Activated CD4-positive, alpha-beta T cell treated with anti-CD3 and anti-CD28 coated beads for 24 hours (primary cell): ENCODE data around the gene MVK.
"Not testable (repeated sequence)": the region's sequence is repeated elsewhere in the genome, so short reads cannot be mapped to it uniquely, and the experiment has no call there.

Experiments
- DNase-seq, 2 donors: peaks; one replicate each; pipeline ENCODE4 v3.0.0-alpha.2; 2020; ENCODE audit warnings: low read depth in 2 of 2

MVK gene

DNA sequence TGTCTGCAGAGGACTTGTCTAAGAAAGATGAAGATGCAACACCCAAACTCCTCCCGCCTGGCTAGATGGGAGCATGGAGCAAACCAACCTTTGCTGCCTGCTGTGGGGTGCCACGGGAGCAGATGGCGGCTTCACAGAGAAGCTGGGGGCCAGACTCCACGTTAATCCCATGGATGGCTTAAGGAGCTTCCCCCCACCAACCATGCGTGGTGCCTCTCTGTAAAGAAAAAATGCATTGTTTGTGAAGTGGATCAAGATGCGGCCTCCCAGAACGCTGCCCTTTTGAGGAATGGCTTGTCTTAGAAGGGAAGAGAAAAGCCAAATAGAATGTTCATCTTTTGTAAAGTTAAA lies 15.6 kb downstream of the MVK start:
- DNase-seq = no peak

GRCh38 chr12:109589691-109590245 lies 16.2 kb downstream of the MVK start:
- no peak for DNase-seq

DNA sequence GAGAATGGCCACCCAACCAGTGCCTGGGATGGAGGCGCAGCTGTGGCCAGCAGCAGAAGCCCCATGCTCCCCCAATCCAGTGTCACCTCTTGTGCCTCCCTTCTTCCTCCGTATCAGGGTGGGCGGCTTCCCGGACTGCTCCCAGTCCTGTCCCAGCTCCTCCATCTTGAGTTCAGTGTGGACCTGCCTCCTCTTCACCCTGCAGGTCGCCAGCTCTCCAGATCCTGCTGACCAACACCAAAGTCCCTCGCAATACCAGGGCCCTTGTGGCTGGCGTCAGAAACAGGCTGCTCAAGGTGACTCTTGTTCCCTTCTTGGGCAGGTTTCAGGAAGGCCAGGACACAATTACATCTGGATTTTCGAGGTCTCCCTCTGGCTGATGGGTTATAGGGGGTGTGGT lies 17.0 kb downstream of the MVK start:
- no peak for DNase-seq

DNA sequence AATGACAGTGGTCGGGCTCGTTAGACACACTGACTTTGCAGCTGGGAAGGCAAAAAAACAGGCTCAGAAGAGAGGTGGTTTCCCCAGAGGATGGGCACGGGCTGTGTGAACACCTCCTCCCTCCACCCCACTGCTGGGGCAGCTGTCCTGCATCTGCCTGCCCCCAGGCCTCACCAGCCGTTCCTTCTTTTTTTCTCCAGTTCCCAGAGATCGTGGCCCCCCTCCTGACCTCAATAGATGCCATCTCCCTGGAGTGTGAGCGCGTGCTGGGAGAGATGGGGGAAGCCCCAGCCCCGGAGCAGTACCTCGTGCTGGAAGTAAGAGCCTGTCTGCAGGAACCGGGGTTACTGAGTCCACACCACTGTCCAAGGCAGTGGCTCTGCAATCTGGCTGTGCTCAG lies 17.4 kb downstream of the MVK start:
- DNase-seq = no peak

DNA sequence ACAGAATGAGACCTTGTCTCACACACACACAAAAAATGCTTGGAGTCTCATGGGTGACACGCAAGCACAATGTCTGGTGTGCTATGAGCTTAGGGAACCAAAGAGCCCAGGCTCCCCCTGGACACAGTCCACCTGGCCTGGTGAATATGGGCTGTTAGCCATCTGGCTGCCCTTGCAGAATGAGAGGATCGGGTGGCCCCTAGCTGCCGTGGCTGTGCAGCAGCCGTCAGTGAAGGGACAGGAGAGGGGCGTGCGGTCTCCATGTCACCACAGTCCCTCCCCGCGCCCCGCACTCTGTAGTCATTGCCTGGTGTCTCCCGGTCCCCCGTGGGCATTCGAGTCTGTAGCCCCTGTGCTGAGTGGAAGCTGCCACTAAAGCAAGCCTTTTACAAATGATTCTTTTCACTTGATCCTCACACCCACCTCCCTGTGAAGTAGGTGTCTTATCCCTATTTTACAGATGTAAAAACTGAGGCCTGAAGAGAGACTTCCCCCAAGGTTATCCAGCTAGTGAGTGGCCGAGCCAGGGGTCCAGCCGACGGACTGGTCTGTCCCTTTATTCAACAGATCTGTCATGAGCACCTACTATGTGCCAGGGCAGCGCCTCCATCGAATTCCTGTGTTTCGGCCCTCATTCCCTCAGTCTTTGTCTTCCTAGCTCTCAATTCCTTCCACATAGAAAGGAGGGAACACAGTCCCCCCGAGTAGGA lies 18.8 kb downstream of the MVK start:
- no peak for DNase-seq

- DNase-seq = no peak
Measured at GRCh38 chr12:109592905-109593272, 19.3 kb downstream of the MVK start.

DNA sequence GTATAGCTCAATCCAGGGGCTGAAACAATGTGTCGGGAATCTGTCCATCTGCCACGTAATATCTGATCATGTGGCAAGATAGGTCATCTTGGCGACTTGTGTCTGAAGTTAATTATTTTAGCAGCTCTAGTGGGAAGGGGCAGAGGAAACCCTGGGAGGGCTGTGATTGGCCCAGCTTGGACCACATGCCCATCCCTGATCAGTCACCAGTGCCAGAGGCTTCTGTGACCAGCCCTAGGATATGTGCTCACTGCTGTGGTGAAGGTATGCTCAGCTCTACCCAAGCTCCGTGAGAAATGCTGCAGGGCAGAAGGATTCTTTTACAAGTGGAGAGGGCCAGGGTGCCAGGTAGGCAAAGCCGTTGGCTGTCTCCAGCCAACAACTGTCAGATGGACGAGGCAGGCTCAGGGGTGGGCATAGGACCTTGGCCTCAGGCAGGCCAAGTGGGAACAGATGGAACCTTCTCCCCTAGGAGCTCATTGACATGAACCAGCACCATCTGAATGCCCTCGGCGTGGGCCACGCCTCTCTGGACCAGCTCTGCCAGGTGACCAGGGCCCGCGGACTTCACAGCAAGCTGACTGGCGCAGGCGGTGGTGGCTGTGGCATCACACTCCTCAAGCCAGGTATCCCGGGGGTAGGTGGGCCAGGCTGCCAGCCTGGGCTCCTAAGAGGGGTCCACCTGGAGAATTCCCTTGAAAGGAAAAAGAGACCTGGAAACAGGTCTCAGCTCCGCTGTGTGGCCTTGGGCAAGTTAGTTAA lies 21.1 kb downstream of the MVK start:
- DNase-seq = no peak

GRCh38 chr12:109595321-109595902 lies 21.8 kb downstream of the MVK start:
- peak in 1 of 2 donors; percentile 37 for DNase-seq

DNA sequence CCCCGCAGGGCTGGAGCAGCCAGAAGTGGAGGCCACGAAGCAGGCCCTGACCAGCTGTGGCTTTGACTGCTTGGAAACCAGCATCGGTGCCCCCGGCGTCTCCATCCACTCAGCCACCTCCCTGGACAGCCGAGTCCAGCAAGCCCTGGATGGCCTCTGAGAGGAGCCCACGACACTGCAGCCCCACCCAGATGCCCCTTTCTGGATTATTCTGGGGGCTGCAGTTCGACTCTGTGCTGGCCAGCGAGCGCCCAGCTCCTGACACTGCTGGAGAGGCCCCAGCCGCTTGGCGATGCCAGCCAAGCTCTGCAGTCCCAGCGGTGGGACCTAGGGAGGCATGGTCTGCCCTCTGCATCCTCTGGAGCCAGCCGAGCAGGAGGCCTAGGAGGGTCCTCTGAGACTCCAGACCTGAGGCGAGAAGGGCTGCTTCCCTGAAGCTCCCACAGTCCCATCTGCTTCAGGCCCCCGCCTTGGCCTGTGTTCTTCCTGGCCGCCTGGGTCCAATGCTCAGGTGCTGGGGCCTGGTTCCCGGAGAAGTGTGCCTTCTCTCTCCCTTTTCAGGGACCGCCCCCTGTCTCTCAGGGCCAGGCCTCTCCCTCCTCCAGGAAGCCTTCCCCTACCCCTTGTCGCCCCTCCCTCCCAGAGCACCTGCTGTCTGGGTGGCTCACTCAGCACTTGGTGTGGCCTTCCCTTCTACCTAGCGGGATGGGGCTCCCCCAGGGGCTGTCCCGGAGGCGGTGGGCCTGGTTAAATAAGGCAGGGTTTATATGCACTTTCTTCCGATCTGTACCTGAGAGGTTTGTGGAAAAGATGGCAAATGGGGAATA lies 23.0 kb downstream of the MVK start:
- DNase-seq = no peak

DNA sequence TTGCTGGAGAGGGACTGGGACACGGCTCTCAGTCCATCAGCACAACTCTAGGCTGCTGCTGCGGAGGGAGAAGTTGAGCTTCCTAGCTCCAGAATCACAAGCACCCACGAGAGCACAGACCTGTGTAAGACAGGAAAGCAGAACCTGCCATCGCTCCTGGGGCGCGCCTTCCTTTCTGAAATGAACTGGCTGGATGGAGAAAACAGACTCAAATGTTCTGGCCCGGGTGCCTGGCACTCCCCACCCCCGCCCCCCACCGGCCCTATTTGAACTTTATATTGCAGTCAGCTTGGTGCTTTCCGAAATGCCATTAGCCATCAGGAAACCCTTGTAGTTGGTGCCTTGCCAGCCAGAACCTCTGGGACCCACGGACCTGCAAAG lies 23.8 kb downstream of the MVK start:
- no peak for DNase-seq

DNA sequence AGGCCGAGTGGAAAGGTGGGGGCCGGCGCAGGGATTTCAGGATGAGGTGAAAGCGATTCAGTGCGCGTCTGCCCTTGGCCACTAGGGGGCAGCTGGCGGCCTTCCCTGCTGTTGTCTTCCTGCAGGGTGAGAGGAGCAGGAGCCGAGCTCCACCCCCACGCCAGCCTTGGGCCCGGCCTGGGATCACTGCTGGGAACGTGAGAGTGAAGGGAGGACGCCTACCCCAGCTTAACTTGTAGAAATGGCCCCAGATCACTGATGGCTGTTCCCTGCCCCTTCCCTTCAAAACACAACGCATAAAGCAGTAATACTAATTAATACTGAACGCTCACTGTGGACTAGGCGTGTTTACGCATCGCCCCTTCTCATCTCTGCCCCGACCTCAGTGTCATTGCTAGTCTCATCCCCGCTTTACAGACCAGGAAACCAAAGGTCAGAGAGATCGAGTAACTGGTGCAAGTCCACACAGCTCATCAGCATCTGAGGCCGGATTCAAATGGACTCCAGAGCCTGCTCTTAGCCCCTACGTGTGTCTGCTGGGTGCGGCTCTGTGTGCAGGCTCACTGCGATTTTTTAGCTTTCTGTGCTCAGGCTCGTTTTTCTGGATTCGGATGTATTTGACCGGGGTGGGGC lies 24.3 kb downstream of the MVK start:
- peak; percentile 46 to 53 for DNase-seq

GRCh38 chr12:109598428-109598854 lies 24.8 kb downstream of the MVK start:
- no peak for DNase-seq

GRCh38 chr12:109599087-109599486 lies 25.5 kb downstream of the MVK start:
- no peak for DNase-seq

- DNase-seq = no peak
Measured at GRCh38 chr12:109600481-109600880, 26.9 kb downstream of the MVK start.

DNA sequence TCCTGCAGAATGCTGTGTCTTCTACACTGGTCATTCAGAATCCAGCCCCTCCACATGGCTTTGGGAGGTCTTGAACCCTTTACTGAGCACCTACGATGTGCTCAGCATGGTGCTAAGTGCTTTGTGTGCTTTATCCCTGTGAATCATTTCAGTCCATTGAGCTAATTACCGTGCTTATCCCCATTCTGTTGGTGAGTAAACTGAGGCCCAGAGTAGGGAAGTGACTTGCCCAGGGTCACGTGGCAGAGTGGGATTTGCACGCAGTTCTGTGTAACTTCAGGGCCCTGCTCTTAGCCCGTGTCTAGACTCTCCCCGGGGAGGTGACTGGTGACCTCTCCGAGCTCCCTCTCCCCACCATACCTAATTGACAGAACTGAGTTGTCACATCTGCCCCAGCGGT lies 27.4 kb downstream of the MVK start:
- no peak for DNase-seq

GRCh38 chr12:109601557-109601956 lies 28.0 kb downstream of the MVK start:
- no peak for DNase-seq

DNA sequence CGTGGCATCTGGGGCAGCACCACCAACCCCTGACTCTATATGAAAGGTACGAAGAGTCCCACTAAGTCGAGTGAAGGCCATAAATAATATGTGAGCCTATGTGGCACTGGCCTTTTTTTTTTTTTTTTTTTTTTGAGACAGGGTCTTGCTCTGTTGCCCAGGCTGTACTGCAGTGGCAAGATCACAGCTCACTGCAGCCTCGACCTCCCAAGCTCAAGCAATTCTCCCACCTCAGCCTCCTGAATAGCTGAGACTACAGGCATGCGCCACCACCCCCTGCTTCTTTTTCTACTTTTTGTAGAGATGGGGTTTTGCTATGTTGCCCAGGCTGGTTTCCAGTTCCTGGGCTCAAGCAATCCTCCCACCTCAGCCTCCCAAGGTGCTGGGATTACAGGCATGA lies 28.5 kb downstream of the MVK start:
- not testable (repeated sequence) for DNase-seq

DNA sequence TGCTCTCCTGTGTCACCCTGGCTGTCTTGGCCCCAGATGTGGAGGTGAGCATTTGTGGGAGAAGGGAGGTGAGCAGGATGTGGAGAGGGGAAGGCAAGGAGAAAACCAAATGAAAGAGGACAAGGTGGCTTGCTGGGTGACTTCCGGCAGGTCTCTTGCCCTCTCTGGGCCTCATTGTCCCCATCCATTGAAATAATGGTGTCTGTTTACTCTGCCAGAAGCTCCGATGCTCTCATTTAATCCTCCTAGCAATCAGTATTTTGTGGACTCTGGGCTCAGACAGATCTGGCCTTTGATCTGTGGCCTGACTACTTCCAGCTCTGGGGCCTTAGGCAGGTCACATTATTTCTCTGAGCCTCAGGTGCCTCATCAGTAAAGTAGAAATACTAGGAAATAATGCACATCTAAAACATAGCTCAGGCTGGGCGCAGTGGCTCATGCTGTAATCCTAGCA lies 30.6 kb downstream of the MVK start:
- no peak for DNase-seq

GRCh38 chr12:109605016-109605415 lies 31.4 kb downstream of the MVK start:
- DNase-seq = no peak

DNA sequence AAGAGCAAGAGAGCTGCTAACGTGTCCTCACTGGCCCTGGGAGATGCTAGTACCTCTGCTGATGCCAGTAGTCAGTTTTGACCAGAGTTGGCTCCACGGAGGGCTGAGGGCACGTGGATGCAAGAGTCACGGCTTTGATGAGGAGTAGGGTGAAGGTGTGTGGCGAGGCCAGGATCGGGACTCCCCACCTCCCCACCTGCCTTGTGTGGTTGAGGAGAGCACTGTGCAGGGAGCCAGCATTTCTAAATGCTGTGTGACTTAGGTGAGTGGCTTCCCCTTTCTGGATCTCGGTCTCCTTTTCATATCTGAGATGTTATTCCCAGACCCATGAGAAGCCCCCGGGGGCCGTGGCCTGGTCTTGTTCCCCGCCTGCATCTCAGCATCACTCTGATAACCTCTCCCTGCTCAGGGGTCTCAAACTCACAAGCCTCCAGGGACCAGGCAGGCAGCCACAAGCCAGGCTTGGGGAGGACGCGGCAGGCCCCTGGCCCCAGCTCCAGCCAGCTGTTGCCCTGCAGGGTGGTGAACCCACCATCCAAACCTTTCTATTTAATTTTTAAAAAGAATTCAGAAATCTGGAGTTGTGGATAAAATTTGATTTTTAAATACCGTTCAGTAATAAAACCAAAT lies 32.1 kb downstream of the MVK start:
- no peak for DNase-seq
